KMS-11 (cell line): ENCODE results near the gene KHDC1L.

Source experiments
- H2AFZ ChIP-seq: fragments of 200-600 bp; sonication (generic); 2 replicates; pipeline ENCODE4 v1.6.1; 2016; ENCODE audit warnings: antibody characterized with exemption, mixed run types, low read depth
- H3K27ac ChIP-seq: fragments of 200-600 bp; sonication (generic); 2 replicates; pipeline ENCODE4 v1.6.1; 2016; ENCODE audit warnings: mild to moderate bottlenecking, mixed run types
- H3K27me3 ChIP-seq: fragments of 200-600 bp; sonication (generic); 2 replicates; pipeline ENCODE4 v1.6.1; 2017; ENCODE audit warnings: mild to moderate bottlenecking, low read depth, mixed run types, moderate library complexity; ENCODE audit not compliant: insufficient read depth
- H3K36me3 ChIP-seq: fragments of 200-600 bp; sonication (generic); 2 replicates; pipeline ENCODE4 v1.6.1; 2017; ENCODE audit warnings: mild to moderate bottlenecking, mixed run types; ENCODE audit not compliant: insufficient read depth
- H3K4me1 ChIP-seq: fragments of 200-600 bp; sonication (generic); 2 replicates; pipeline ENCODE4 v1.6.1; 2016; ENCODE audit warnings: mild to moderate bottlenecking, low read depth, mixed run types; ENCODE audit not compliant: poor library complexity, severe bottlenecking
- H3K4me2 ChIP-seq: fragments of 200-600 bp; sonication (generic); 2 replicates; pipeline ENCODE4 v1.7.0; 2016; ENCODE audit warnings: mild to moderate bottlenecking, mixed run types
- H3K4me3 ChIP-seq: fragments of 200-600 bp; sonication (generic); IDR thresholded peaks from 2 replicates; pipeline ENCODE4 v1.6.1; 2017; ENCODE audit warnings: low read depth, low read length, mixed read lengths; ENCODE audit not compliant: insufficient read depth
- H3K79me2 ChIP-seq: fragments of 200-600 bp; sonication (generic); 2 replicates; pipeline ENCODE4 v1.6.1; 2016; ENCODE audit warnings: low read depth, mixed run types; ENCODE audit not compliant: insufficient read depth
- H3K9ac ChIP-seq: fragments of 200-600 bp; sonication (generic); 2 replicates; pipeline ENCODE4 v1.6.1; 2016; ENCODE audit warnings: mild to moderate bottlenecking, mixed run types
- H4K20me1 ChIP-seq: fragments of 200-600 bp; sonication (generic); 2 replicates; pipeline ENCODE4 v1.6.1; 2016; ENCODE audit warnings: mild to moderate bottlenecking, mixed run types; ENCODE audit not compliant: insufficient read depth
- TF ChIP-seq, protein P1 (sequence below): fragments of 200-600 bp; sonication (generic); conservative IDR thresholded peaks from 2 replicates; pipeline ENCODE4 v1.6.1; 2017; ENCODE audit warnings: low read depth, mild to moderate bottlenecking, antibody characterized with exemption, low read length, moderate library complexity, mixed read lengths

Gene KHDC1L

DNA sequence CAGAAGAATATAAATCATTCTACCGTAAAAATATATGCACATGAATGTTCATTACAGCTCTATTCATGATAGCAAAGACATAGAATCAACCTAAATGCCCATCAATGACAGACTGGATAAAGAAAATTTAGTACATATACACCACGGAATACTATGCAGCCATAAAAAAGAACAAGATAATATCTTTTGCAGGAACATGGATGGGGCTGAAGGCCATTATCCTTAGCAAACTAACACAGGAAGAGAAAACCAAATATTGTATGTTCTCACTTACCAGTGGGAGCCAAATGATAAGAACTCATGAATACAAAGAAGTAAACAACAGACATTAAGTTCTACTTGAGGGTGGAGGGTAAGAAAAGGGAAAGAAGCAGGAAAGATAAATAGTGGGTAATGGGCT lies 8.4 kb downstream of the KHDC1L start:
- Histone ChIP-seq H3K27ac (no peak overlapping the region), H4K20me1 (no peaks in the 10 kb centered on the region), H3K4me2 (no peak overlapping the region), H3K79me2 (no peaks in the 10 kb centered on the region), H3K4me1 (no peaks in the 10 kb centered on the region), H3K9ac (no peak overlapping the region), H2AFZ (no peak overlapping the region), H3K36me3 (no peaks in the 10 kb centered on the region), H3K4me3 (no peak overlapping the region), H3K27me3 (no peaks in the 10 kb centered on the region)
- TF ChIP-seq, protein P1, sequence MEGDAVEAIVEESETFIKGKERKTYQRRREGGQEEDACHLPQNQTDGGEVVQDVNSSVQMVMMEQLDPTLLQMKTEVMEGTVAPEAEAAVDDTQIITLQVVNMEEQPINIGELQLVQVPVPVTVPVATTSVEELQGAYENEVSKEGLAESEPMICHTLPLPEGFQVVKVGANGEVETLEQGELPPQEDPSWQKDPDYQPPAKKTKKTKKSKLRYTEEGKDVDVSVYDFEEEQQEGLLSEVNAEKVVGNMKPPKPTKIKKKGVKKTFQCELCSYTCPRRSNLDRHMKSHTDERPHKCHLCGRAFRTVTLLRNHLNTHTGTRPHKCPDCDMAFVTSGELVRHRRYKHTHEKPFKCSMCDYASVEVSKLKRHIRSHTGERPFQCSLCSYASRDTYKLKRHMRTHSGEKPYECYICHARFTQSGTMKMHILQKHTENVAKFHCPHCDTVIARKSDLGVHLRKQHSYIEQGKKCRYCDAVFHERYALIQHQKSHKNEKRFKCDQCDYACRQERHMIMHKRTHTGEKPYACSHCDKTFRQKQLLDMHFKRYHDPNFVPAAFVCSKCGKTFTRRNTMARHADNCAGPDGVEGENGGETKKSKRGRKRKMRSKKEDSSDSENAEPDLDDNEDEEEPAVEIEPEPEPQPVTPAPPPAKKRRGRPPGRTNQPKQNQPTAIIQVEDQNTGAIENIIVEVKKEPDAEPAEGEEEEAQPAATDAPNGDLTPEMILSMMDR = no peak

DNA sequence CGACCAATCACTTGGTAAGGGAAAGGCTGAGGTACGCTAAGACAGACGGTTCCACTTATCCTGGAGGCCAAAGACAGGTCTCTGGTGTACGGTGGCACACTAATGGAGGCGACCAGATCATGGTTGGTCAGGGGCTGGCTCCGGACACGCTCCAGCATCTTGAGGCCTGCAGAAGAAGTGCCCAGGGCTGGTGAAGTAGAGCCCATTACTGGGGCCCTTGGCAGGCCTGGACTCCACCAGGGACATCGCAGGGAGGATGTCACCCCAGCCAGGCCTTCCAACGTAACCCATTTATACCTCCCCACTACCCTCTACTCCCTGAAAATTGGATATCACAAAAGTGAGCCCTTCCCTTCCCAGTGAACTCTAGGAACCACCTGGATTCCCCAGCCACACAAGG lies 16.2 kb downstream of the KHDC1L start:
- no peak overlapping the region for H2AFZ ChIP-seq
- no peak overlapping the region for H3K4me2 ChIP-seq

DNA sequence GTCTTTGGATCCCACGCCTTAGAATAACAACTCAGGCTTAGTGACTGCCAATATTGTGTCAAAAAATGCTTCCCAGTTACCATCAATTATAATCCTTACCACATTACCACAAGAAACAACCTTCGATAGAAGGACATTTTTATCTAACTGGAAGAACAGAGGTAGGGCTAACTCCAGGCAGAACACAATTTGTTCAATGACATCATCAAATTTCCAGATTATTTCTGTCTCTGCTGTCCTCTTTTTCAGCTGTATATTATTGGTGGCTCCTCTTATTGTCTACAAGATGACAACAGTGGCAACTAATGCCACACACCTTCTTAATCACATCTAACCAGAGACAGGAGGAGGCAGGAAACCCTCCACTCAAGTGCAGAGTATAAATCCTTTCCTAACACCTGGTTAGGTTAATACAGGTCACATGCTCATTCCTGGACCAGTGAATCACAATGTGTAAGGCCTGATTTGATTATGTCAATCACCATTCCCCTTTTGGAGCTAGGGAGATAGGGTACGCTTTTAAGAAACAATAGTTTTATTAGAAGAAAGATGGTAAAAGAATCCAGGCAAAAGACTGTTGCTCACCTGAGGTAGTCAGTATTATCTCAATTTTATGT lies 18.0 kb downstream of the KHDC1L start:
- no peak overlapping the region for H3K4me3 ChIP-seq
- no peaks in the 10 kb centered on the region for H3K27me3 ChIP-seq
- no peaks in the 10 kb centered on the region for H3K4me1 ChIP-seq
- no peaks in the 10 kb centered on the region for H3K36me3 ChIP-seq
- no peak overlapping the region for H2AFZ ChIP-seq
- H4K20me1 ChIP-seq = no peaks in the 10 kb centered on the region
- TF ChIP-seq, protein P1 = no peak
- H3K4me2 ChIP-seq = no peak overlapping the region
- H3K79me2 ChIP-seq = no peaks in the 10 kb centered on the region
- H3K9ac ChIP-seq = no peak overlapping the region
- H3K27ac ChIP-seq = no peak overlapping the region

More for the DNA sequence above, 16.2 kb downstream of the KHDC1L start:
- H3K4me3 ChIP-seq = no peak overlapping the region
- no peaks in the 10 kb centered on the region for H3K4me1 ChIP-seq
- H4K20me1 ChIP-seq = no peaks in the 10 kb centered on the region
- TF ChIP-seq, protein P1 = no peak
- no peaks in the 10 kb centered on the region for H3K27me3 ChIP-seq
- H3K27ac ChIP-seq = no peak overlapping the region
- no peak overlapping the region for H3K9ac ChIP-seq
- no peaks in the 10 kb centered on the region for H3K36me3 ChIP-seq
- no peaks in the 10 kb centered on the region for H3K79me2 ChIP-seq

DNA sequence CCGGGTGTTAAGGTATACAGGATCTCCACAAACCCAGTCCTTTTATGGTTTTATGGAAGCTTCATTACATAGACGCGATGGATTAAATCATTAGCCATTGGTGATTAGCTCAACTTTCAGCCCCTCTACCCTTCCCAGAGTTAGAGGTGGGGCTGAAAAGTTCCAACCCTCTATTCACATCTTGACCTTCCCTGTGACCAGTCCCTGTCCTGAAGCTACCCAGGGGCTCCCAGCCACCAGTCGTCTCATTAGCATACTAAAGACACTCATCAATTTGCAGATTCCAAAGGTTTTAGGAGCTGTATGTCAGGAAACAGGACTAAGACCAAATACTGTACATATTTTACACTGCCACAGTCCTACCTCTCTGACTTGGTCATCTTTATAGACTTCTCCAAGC lies 21.0 kb downstream of the KHDC1L start:
- Histone ChIP-seq H2AFZ (no peak overlapping the region), H3K79me2 (no peaks in the 10 kb centered on the region), H3K4me3 (no peak overlapping the region), H3K27ac (no peak overlapping the region), H3K4me2 (no peak overlapping the region), H3K36me3 (no peaks in the 10 kb centered on the region), H3K9ac (no peak overlapping the region), H3K27me3 (no peaks in the 10 kb centered on the region), H3K4me1 (no peaks in the 10 kb centered on the region), H4K20me1 (no peaks in the 10 kb centered on the region)
- TF ChIP-seq, protein P1 = no peak
